GM18861 (cell line): ENCODE measurements around the gene ZACN.
"Not testable (repeated sequence)": the region's sequence is repeated elsewhere in the genome, so short reads cannot be mapped to it uniquely, and the experiment has no call there.

Experiments
- ATAC-seq: cut with Tn5 transposase; IDR thresholded peaks from one replicate; pipeline ENCODE4 v1.9.1; 2021; ENCODE audit not compliant: unreplicated experiment

Gene ZACN

DNA sequence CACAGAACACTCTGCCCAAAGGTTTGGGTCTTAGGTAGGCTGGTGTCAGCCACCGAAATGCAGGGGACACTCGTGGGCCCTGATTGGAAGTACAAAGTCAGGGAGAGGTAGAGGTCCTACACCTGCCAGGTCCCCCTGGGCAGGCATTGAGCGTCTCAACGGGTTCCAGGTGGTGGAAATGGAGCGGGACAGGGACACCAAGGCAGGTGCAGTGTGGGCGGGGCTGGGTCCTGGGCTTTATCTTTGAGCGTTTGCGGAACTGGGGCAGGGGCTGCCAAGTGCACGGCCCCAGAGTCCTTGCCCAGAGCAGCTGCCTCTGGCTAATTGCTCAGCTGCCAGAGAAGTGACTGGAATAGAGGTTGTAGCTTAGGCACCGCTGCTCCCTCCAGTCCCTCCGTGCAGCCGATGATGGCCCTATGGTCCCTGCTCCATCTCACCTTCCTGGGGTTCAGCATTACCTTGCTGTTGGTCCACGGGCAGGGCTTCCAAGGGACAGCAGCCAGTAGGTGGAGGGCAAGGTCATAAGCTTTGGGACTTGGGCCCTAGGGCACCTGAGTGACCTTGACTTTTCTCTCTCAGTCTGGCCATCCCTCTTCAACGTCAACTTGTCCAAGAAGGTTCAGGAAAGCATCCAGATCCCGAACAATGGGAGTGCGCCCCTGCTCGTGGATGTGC, at the start of gene ZACN:
Gene ZACN, plus strand, starts transcription at position 323 of the 675 bp plus-strand sequence. Its CDS starts 83 bp downstream, at position 406.
- no peak for ATAC-seq

- ATAC-seq, result no peak
Measured at GRCh38 chr17:76032073-76032779, 46.8 kb upstream of the ZACN start.

DNA sequence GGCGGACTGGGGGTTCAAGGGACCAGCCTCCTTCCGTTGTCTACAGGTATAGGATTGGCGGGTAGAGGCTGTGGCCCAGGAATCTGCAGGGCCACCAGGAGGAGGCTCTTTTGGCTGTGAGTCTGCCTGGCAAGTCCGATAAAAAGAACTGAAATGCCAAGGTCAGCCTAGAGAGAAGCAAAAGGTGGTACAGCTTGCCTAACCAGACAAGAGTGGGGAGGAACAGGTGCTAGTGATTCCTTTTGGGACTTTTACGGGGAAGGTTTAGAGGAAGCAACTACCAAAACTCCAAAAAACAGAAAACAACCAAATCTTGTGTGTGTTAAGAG, 46.2 kb upstream of the ZACN start:
- no peak for ATAC-seq

- no peak for ATAC-seq
Measured at GRCh38 chr17:76033139-76033538, 45.8 kb upstream of the ZACN start.

- ATAC-seq, result no peak
Measured at GRCh38 chr17:76034428-76035350, 44.3 kb upstream of the ZACN start.

- no peak for ATAC-seq
Measured at GRCh38 chr17:76036497-76037261, 42.3 kb upstream of the ZACN start.

DNA sequence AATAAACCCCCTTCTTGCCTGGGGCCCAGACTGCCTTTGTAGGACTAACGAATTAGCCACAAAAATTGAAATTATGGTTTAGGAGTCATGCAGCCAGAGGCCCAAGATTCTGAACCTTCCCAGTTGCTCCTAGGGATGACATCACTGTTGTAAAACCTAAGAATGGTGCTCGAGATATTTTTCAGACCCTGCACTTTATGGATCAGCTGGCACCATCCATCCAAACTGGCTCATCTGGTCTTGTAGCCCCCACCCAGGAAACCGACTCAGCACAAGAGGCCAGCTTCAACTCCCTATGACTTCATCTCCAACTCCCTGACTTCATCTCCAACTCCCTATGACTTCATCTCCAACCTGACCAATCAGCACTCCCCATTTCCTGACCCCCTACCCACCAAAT, 40.9 kb upstream of the ZACN start:
- ATAC-seq, result no peak

GRCh38 chr17:76039121-76039520, 39.9 kb upstream of the ZACN start:
- ATAC-seq, result no peak

- ATAC-seq, result no peak
Measured at GRCh38 chr17:76040376-76040775, 38.6 kb upstream of the ZACN start.

DNA sequence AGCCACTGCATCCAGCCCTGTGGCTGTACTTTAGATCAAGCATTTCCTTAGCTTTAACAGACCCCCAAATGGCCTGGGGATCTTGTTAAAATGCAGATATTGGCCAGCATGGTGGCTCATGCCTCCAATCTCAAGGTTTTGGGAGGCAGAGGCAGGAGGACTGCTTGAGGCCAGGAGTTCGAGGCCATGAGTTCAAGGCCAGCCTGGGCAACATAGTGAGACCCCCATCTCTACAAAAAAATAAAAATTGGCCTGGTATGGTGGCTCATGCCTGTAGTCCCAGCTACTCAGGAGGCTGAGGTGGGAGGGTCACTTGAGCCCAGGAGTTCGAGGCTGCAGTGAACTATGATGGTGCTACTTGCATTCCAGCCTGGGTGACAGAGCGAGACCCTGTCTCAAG, 36.1 kb upstream of the ZACN start:
- ATAC-seq, result not testable (repeated sequence)

GRCh38 chr17:76044475-76045007, 34.4 kb upstream of the ZACN start:
- not testable (repeated sequence) for ATAC-seq

DNA sequence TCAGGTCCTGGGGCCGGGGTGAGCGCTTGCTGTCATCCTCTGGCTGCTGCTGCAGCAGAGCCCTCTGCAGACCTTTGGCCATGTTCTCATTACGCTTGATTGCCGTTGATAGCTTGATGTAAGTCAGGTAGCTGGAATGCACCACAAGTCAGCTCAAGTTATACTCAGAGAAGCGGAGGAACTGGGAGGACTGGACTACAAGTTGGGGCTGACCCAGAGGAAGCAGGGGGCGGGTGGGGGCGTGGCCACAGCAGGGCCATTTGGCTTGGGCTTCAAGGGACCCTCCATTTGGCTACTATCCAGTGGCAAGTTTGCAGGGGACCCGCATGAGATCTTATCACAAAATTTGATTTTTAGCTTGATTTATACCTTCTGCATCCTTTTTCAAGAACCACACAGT, 32.9 kb upstream of the ZACN start:
- ATAC-seq, result no peak

- no peak for ATAC-seq
Measured at GRCh38 chr17:76048025-76048605, 30.9 kb upstream of the ZACN start.

DNA sequence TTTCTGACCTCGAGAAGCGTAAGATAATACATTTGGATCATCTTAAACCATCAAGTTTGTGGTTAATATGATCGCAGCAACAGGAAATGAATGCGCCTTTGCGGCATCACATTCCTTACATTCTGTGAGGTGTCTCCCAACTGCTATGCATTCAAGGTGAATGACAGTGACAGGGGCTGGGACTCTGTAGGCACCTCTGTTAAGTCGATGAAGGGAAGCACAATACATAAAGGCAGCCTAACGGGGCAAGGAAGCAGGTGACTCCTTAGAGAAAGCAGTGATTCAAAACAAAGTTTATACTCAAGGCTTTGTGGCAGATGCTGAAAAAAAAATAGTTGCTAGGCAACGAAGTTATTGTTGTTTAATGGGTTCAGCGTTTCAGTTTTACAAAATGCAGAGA, 30.3 kb upstream of the ZACN start:
- no peak for ATAC-seq

DNA sequence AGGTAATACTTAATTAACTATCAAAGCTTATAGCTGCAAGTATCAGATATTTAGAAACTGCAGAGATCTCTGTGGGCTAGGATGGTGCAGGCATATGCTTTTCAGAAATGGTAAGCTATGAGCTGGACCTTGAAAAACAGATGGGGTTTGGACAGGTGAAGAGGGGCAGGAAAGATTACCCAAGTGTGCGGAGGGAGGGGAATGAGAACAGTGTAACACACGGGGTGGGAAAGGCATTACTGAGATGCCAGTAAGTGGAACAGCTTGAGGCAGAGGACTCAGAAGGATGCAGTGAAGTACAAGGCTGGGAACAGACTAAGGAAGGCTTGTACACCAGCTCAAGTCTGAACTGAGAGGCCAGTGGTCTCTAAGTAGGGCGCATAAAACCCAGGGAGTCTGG, 29.7 kb upstream of the ZACN start:
- no peak for ATAC-seq

DNA sequence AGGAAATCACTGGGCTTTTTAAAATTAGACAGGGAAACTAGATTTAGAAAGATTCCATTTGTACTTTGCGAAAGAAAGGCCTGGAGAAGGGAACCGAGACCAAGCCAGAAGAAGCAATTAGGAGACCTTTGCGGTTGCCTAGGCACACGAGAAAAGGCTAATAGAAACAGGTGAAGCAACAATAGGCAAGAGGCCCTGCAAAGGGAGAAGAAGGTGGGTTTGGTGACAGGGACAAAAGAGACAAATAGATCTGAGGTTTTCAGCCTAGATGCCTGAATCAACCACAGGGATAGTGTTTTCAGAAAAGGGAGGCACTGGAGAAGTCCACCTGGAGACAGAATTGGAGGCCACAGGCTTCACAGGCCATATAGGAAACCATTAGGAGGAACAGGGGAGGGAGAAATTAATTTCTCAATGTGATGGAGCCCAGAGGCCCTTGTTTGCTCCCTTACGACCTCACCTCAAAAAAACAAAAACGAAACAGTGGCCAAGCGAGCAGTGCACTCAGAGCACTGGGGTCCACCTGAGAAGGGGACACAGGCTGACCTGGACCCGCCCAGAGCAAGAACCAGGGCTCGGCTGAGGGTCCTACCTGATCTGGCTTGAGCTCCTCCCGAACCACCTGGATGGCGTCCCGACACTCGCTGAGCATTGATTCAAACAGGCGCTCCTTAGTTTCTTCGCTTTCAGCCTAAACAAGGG, 29.0 kb upstream of the ZACN start:
- no peak for ATAC-seq

- ATAC-seq, result no peak
Measured at GRCh38 chr17:76050538-76051467, 28.2 kb upstream of the ZACN start.

- ATAC-seq, result no peak
Measured at GRCh38 chr17:76051561-76051960, 27.4 kb upstream of the ZACN start.
